K562 (cell line): Measurements from ENCODE around the gene HDAC7. TPM values are rescaled to one million over a fixed set of nuclear protein-coding genes. Genes with fewer than 3 reads are reported as not detected.

Experiments used
- CBFB ChIP-seq: sonication (generic); formaldehyde crosslinking; IDR thresholded peaks from 2 replicates; pipeline ENCODE4 v1.4.0; 2020; ENCODE audit warnings: mild to moderate bottlenecking, missing genetic modification reagents
- CREM ChIP-seq: IDR thresholded peaks from 2 replicates; pipeline ENCODE4 v1.6.1; 2014; ENCODE audit warnings: antibody characterized with exemption, low read depth
- CTBP1 ChIP-seq: fragments of 450-650 bp; IDR thresholded peaks from 2 replicates; pipeline ENCODE4 v1.6.1; 2016; ENCODE audit warnings: borderline replicate concordance
- HDAC3 ChIP-seq: fragments of 450-650 bp; IDR thresholded peaks from 2 replicates; pipeline ENCODE4 v1.6.1; 2018; ENCODE audit warnings: borderline replicate concordance, mild to moderate bottlenecking, moderate library complexity; ENCODE audit not compliant: partially characterized antibody
- JUN ChIP-seq, 2 experiments: sonication (generic) in 1 of 2; formaldehyde crosslinking in 1 of 2; IDR thresholded peaks; 2 replicates each; pipeline versions ENCODE4 v1.6.1 to v1.8.0; 2012 to 2022; ENCODE audit warnings: borderline replicate concordance in 2 of 2, mild to moderate bottlenecking in 2 of 2, improper control_type of control experiment in 1 of 2, low read depth in 1 of 2, low read length in 1 of 2, missing genetic modification reagents in 1 of 2
- KDM1A ChIP-seq, 2 experiments: fragments of 450-650 bp; IDR thresholded peaks; 2 replicates each; pipeline ENCODE4 v1.6.1; 2016; ENCODE audit warnings: mild to moderate bottlenecking in 2 of 2
- MYNN ChIP-seq, 2 experiments: sonication (generic); formaldehyde crosslinking in 1 of 2; IDR thresholded peaks; 2 replicates each; pipeline versions ENCODE4 v1.5.0 to v1.6.1; 2016 to 2020; ENCODE audit warnings: antibody characterized with exemption in 1 of 2, missing genetic modification reagents in 1 of 2
- ZEB2 ChIP-seq: fragments of 450-650 bp; IDR thresholded peaks from 2 replicates; pipeline ENCODE4 v1.6.1; 2016
- ZNF175 ChIP-seq: fragments of 200-800 bp; sonication (Bioruptor generic); IDR thresholded peaks from 2 replicates; pipeline ENCODE4 v1.6.1; 2016; ENCODE audit warnings: low read depth, mild to moderate bottlenecking, missing genetic modification characterization, missing compliant biosample characterization
- ZNF3 ChIP-seq: fragments of 250-450 bp; sonication (Bioruptor Pico); IDR thresholded peaks from 2 replicates; pipeline ENCODE4 v1.5.0; 2021; ENCODE audit warnings: mild to moderate bottlenecking, moderate library complexity
- ZNF830 ChIP-seq: fragments of 250-450 bp; sonication (Bioruptor Pico); IDR thresholded peaks from 2 replicates; pipeline ENCODE4 v1.5.0; 2021; ENCODE audit warnings: mild to moderate bottlenecking
- polyA plus RNA-seq, 8 experiments: library from polyadenylated mRNA; depleted of rRNA in 4 of 8; stranded (reverse) in 5 of 8; unstranded in 3 of 8; fragments of >200 nt; fragmentation: Nextera tagmentation in 2 of 8; fragmentation: Illumina TruSeq in 1 of 8; extraction: Ambion mirVana in 2 of 8; extraction: Trizol in 1 of 8; gene quantifications; 2 replicates each; pipeline versions ENCODE4 v1.2.1 to v1.2.3, GENCODE V29; 2011 to 2014; ENCODE audit warnings: inconsistent platforms in 1 of 8, missing spikeins in 1 of 8
- total RNA-seq, 7 experiments: library from RNA; depleted of rRNA in 6 of 7; stranded (reverse); fragments of >200 nt in 6 of 7; fragmentation: Illumina TruSeq in 2 of 7; extraction: Trizol in 2 of 7; gene quantifications; 2 replicates each; pipeline versions ENCODE4 v1.2.1 to v1.2.3, GENCODE V29; 2011 to 2021; ENCODE audit warnings: low replicate concordance in 1 of 7
- TF ChIP-seq, protein P1 (sequence below): IDR thresholded peaks from 2 replicates; pipeline ENCODE4 v1.6.1; 2012; ENCODE audit warnings: low read depth, low read length, improper control_type of control experiment, borderline replicate concordance
- TF ChIP-seq, protein P2 (sequence below): fragments of 450-650 bp; formaldehyde crosslinking; IDR thresholded peaks from 2 replicates; pipeline ENCODE4 v1.4.0; 2022; ENCODE audit warnings: mild to moderate bottlenecking, moderate library complexity
- TF ChIP-seq, protein P3 (sequence below), 2 experiments: fragments of 450-650 bp in 1 of 2; sonication (generic) in 1 of 2; formaldehyde crosslinking in 1 of 2; IDR thresholded peaks; 2 replicates each; pipeline versions ENCODE4 v1.7.1 to v1.9.0; 2016 to 2022; ENCODE audit warnings: inconsistent platforms in 1 of 2, mild to moderate bottlenecking in 1 of 2, missing genetic modification reagents in 1 of 2

Gene HDAC7
- total and polyA plus RNA-seq, 9 of the 15 experiments (the other 6 are each of a cell fraction or from before 2014, with no cell fraction given), result 2.5 to 129 (median 31.1) TPM

DNA sequence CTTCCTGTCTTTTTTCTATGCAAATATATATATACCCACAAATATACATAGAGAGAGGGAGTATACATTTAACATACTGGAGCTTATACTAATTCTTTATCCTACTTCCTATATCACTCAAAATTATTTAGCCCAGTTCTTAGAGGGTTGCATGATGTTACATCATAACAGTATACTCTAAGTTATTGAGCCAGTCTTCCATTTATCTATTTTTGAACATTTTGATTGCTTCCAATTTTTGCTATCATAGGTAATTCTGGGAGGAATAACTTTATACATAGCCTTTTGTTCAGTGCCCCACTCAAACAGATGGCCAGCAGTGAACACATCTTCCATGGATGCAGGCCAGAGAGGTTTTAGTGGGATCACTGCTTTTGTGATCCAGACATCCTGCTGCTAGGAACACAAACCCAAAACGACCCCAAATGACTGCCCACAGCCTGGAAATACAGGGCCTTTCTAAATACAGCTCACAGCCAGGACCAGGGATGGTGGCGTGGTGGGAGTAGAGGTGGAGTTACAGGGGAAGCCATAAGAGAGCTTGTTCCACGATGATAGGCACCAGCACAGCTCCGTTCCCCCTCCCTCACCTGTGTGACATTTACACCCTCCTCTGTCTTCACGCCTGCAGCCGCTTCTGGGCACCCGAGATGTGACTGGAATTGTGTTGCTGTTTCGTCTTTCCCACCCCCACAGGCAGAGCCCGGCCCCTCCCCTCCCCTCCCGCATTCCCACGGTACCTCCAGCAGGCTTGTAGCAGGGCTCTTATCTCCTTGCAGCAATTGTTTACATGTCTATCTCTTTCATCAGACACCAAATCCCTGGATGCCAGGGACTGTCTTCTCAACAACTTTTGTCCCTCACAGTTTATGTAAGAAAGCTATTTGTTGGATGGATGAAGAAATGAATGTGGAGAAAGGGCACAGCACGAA lies 30.7 kb upstream of the HDAC7 start (continued):
- peak; percentile 65; the same call in 1 of the 2 replicates for TF ChIP-seq ZNF175
- peak; percentile 85 for TF ChIP-seq CTBP1
- TF ChIP-seq ZNF3 (CRISPR knock-in tag), result no peak
- TF ChIP-seq, protein P1, sequence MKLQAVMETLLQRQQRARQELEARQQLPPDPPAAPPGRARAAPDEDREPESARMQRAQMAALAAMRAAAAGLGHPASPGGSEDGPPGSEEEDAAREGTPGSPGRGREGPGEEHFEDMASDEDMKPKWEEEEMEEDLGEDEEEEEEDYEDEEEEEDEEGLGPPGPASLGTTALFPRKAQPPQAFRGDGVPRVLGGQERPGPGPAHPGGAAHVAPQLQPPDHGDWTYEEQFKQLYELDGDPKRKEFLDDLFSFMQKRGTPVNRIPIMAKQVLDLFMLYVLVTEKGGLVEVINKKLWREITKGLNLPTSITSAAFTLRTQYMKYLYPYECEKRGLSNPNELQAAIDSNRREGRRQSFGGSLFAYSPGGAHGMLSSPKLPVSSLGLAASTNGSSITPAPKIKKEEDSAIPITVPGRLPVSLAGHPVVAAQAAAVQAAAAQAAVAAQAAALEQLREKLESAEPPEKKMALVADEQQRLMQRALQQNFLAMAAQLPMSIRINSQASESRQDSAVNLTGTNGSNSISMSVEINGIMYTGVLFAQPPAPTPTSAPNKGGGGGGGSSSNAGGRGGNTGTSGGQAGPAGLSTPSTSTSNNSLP, result no peak
- TF ChIP-seq ZNF830, result no peak
- peak; percentile 70 for TF ChIP-seq ZEB2
- no peak for TF ChIP-seq CBFB (CRISPR knock-in tag)
- TF ChIP-seq JUN (IDR thresholded peaks at IDR 0.05; ENCODE audit: borderline replicate concordance, low read depth, low read length), result peak; percentile 21; the same call in 1 of the 2 replicates
- no peak for TF ChIP-seq JUN (CRISPR knock-in tag; IDR thresholded peaks at IDR 0.05; ENCODE audit: borderline replicate concordance)
- TF ChIP-seq, protein P2, sequence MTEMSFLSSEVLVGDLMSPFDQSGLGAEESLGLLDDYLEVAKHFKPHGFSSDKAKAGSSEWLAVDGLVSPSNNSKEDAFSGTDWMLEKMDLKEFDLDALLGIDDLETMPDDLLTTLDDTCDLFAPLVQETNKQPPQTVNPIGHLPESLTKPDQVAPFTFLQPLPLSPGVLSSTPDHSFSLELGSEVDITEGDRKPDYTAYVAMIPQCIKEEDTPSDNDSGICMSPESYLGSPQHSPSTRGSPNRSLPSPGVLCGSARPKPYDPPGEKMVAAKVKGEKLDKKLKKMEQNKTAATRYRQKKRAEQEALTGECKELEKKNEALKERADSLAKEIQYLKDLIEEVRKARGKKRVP, result peak; percentile 86
- no peak; the same call in 1 of the 2 replicates for TF ChIP-seq MYNN (IDR thresholded peaks at IDR 0.05)
- no peak for TF ChIP-seq MYNN (CRISPR knock-in tag; IDR thresholded peaks at IDR 0.05)
- peak; percentile 32 for TF ChIP-seq HDAC3
- TF ChIP-seq KDM1A (IDR thresholded peaks at IDR 0.05), result no peak
- TF ChIP-seq, protein P3, sequence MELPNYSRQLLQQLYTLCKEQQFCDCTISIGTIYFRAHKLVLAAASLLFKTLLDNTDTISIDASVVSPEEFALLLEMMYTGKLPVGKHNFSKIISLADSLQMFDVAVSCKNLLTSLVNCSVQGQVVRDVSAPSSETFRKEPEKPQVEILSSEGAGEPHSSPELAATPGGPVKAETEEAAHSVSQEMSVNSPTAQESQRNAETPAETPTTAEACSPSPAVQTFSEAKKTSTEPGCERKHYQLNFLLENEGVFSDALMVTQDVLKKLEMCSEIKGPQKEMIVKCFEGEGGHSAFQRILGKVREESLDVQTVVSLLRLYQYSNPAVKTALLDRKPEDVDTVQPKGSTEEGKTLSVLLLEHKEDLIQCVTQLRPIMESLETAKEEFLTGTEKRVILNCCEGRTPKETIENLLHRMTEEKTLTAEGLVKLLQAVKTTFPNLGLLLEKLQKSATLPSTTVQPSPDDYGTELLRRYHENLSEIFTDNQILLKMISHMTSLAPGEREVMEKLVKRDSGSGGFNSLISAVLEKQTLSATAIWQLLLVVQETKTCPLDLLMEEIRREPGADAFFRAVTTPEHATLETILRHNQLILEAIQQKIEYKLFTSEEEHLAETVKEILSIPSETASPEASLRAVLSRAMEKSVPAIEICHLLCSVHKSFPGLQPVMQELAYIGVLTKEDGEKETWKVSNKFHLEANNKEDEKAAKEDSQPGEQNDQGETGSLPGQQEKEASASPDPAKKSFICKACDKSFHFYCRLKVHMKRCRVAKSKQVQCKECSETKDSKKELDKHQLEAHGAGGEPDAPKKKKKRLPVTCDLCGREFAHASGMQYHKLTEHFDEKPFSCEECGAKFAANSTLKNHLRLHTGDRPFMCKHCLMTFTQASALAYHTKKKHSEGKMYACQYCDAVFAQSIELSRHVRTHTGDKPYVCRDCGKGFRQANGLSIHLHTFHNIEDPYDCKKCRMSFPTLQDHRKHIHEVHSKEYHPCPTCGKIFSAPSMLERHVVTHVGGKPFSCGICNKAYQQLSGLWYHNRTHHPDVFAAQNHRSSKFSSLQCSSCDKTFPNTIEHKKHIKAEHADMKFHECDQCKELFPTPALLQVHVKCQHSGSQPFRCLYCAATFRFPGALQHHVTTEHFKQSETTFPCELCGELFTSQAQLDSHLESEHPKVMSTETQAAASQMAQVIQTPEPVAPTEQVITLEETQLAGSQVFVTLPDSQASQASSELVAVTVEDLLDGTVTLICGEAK (IDR thresholded peaks at IDR 0.05), result peak; percentile 72
- TF ChIP-seq, protein P3 (CRISPR knock-in tag; IDR thresholded peaks at IDR 0.05), result no peak
- TF ChIP-seq CREM, result no peak
